GM18505 (cell line): ENCODE results near the gene MATK.

ENCODE experiments used
- ATAC-seq: cut with Tn5 transposase; IDR thresholded peaks from one replicate; pipeline ENCODE4 v1.9.1; 2021; ENCODE audit not compliant: unreplicated experiment
- POLR2A ChIP-seq: IDR thresholded peaks from 4 replicates; pipeline ENCODE4 v1.6.1; 2011; ENCODE audit warnings: borderline replicate concordance; ENCODE audit not compliant: insufficient read depth, insufficient read length; ENCODE audit errors: extremely low read depth

MATK gene, protein sequence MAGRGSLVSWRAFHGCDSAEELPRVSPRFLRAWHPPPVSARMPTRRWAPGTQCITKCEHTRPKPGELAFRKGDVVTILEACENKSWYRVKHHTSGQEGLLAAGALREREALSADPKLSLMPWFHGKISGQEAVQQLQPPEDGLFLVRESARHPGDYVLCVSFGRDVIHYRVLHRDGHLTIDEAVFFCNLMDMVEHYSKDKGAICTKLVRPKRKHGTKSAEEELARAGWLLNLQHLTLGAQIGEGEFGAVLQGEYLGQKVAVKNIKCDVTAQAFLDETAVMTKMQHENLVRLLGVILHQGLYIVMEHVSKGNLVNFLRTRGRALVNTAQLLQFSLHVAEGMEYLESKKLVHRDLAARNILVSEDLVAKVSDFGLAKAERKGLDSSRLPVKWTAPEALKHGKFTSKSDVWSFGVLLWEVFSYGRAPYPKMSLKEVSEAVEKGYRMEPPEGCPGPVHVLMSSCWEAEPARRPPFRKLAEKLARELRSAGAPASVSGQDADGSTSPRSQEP

DNA sequence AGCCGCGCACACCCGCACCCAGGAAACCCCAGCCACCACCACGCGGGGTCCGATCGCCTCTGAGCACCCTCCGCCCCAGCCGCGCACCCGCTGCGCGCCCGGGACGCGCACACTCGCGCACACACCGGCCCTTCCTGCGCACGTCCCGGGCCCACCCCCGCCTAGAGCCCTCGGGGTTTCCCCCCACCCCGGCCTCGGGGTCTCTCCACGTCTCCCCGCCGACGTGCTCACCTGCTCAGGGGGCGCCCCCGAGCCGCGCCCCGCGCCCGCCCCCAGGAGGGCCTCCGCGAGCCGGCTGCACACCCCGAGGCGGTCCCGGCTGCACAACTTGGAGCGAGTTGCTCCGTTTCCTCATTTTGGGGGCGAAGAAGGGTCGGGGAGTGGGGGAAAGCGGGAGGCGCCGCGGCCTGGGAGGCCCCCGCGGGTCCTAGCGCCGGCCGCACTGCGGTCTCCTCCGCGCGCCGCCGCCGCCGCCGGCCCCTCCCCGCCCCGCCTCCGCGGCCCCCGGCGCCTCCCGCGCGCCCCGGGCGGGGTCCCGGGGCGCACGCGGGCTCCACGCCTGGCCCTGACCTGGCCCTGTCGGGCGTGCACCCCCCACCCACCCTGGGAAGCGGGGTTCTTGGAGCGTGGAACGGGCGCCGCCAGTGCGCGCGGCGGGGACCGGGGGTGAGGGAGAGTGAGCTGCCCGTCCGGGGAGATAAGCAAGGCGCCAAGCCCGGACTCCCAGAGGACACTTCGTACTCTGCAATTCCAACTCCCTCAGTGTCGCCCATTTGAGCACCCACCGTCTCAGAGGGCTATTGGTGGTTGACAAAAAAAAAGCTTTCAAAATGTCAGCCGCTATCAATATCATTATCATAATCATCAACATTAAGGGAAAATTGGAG lies at the start of gene MATK:
Gene MATK, minus strand, starts transcription at position 444 of the 887 bp plus-strand sequence. CDS start 1,246 bp downstream, outside the sequence.
- ATAC-seq: no peak
- no peak for TF ChIP-seq POLR2A

DNA sequence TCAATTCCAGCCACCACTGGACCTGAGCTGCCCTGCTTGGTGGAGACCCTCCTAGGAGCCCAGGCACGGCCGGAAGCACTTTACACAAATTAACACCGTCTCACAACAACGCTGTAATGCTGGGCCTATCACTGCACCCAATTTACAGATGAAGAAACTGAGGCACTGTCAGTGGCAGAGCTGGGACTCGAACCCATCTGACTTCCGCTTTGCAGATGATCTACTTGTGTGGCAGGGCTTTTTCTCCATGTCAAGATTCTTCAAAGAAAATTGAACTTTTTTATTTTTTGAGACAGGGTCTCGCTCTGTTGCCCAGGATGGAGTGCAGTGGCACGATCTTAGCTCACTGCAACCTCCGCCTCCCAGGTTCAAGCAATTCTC lies 48.9 kb upstream of the MATK start:
- ATAC-seq: no peak
- TF ChIP-seq POLR2A: no peak

DNA sequence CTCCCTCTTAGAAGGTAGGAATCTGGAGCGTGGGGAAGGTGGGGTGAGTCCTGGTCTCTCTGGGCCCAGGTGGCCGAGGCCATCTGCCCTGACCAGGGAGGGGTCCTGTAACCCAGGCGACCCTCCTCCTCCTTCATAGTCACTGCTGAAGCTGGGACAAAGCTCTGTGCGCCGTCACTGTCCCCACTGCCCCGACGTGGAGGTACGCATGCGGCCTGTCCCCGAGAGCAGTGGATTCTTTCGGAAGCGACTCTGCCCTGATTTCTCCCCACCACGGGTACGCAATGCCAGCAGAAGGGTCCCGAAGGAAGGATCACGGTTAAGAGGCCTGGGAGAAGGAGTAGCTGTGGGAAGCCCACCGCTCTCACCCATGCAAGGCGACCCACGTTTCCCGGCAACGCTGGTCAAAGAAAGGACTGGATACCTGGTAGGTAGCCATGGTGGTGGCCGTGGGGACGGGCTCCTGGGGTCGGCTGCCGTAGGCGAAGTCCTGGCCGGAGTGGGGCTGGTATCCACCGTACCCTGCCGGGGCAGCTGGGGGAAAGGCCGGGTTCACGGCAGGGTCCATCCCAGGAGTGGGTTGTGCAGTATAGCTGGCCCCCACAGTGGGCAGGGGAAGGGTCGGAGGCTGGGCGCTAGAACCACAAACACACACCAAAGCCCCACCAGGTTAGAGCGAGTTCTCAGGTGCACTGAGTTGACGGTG lies 48.3 kb upstream of the MATK start:
- ATAC-seq: no peak

DNA sequence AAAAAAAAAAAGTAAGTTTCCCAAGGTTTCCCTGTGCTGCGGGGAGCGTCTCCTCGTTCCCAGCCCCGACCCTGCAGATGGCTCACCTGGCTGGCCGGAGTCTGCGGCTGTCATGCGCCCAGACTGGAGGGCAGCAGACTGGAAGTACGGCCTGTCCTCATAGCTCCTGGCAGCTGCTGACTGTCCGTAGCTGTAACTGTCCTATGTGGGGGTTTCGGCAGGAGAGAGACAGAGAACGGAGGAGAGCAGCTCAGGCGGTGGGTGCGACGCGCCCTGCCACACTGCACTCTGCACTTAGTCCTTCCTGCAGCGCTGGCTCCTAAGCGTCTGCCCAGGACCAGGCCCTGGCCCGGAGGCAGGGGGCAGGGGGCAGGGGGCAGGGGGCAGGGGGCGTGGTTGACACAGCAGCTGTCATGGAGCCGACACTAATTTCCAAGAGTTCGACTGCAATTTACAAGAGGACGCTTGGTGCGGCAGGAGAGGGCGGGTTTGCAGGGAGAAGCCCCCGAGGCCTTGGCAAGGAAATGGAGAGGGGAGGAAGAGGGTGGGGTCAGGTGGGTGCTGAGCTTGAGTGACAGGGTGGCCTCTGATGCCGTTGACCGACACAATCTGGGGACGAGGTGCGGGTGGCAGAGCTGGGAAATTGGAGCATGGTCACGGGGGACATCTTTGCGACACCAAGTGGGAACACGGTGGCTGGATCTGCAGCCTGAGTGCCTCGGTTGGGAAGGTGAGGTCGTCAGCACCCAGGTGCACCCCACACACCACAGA lies 47.6 kb upstream of the MATK start:
- no peak for ATAC-seq
- TF ChIP-seq POLR2A: no peak

More for the DNA sequence above, 48.3 kb upstream of the MATK start:
- TF ChIP-seq POLR2A: no peak

DNA sequence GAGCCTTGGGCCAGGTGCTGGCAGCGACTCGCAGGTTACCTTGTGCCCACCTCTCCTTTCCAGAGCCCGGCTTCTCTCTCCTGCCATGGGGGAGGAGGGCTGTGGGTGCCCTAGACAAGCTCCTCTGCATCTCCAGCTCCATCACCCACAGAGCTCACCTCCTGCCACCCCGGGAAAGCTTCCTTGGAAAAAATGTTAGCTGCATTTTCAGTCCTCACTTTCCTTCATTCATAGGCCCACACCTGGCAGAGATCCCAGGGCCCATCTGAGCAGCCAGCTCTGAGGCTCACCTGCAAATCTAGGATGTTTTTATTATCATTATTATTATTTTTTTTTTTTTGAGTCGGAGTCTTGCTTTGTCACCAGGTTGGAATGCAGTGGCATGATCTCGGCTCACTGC lies 45.8 kb upstream of the MATK start:
- no peak for TF ChIP-seq POLR2A
- ATAC-seq: no peak

DNA sequence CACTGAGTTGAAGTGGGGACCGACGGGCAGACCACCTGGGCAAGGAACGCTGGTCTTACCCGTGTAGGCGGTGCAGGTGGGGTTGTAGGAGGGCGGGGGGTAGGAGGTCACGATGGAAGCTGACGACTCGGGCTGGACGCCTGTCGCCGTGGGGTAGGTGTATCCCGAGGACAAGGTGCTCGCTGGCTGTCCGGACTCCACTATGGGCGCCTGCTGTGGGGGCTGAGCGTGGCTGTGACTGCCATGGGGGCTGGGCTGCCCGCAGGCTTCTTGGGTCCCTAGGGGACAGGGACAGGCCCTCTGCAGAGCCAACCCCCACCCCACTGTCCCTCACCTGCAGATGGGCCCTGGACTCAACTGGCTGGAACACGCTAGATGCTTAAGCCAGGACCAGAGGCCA lies 45.4 kb upstream of the MATK start:
- no peak for TF ChIP-seq POLR2A
- ATAC-seq: no peak

DNA sequence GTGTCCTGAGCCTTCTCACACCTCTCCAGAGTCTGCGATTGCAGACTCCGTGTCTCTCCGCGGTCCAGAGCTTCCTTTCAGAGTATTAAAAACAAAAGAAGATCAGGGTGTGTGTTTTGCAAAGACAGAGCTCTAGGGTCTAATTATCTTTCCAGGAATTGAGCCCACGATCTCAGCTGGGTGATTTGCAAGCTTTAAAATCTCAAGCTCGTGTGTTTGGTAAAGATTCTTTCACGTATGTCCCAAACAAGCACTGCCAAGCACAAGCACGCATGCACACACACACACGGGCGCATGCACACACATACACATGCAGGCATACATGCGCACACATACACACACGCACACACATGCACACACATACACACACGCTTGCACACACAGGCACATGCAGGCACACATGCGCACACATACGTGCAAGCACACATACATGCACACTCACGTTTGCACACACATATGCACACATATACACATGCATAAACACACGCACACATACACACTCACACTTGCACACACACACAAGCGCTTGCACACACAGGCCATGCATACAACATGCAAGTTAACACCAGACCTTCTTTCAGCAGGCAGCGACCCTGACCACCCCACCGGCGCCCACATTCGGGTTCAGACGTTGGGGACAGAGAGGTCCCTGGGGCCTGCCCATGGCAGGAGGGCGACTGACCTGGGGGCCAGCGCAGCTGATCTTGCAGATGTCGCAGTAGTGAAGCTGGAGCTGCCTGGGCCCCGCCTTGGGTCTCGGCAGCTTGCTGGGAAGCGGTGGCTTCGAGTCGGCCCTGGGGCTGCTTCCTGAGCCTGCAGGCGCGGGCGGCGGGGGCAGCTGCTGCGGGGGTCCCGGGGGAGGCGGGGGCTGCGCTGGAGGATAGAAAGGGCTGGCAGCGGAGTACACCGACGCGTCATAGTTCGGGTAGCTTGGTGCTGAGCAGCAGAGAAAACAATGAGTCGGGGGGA lies 44.7 kb upstream of the MATK start:
- ATAC-seq: no peak

DNA sequence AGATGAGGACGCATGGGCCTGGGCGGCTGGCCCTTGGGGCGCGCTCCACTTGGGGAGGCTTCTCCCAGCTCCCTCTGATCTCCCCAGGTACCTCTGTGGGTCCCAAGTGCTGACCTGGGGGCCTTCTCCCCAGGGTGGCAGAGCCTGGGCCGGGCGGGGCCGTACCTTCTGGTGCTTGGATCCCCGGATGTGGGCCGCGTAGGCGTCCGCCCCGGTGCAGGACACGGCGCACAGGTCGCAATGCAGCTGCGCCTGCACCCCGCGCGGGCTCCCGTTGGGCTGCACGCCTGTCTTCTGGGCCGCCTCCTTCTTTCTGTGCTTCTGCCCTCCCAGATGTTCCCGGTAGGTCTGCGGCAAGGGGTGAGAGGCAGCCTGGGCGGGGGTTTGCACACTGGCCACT lies 41.1 kb upstream of the MATK start:
- no peak for ATAC-seq
- no peak for TF ChIP-seq POLR2A

More for the DNA sequence above, 44.7 kb upstream of the MATK start:
- TF ChIP-seq POLR2A: no peak

DNA sequence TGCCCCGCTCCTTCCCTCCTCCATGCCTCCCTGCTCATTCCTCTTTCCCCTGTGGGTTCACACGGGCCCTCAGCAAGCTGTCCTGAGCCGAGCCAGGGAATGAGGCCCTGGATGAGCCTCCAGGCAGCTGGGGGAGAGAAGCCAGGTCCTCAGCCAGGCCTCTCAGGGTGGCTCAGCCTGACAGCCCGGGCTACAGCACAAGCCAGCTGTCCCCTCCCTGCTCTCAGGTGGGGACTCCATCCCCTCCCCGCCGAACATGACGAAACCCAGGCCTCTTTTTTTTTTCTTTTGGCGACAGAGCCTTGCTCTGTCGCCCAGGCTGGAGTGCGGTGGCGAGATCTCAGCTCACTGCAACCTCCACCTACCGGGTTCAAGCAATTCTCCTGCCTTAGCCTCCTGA lies 40.0 kb upstream of the MATK start:
- ATAC-seq: no peak
- TF ChIP-seq POLR2A: no peak

DNA sequence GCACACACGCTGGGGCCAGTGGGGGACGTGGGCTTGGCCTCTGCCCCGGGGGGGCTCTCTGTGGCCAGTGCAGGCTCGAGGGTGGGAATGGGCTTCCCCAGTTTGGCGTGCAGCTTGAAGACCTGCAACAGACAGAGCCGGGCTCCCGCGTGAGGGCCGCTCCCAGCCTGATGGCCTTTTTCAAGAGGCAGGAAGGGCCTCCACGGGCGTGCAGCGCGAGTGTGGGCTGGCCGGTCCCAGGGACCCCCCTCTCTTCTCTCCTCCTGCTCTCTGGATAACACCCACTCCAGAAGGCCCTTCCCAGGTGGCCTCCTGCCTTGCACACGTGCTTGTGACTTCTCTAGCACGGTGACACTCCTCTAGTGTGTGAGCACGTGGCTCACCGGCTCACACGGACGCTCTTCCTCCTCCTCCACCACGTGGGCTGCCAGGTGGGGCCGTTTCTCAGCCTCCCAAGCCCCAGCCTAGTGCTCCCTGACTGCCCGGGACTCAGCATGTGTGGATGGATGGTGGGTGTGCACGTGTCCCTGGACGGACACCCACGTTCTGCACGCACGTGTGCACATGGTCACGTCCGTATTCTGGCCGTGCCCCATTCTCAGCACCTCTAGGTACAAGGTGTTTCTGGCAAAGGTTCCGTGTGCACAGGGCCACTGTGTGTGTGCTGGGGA lies 39.2 kb upstream of the MATK start:
- ATAC-seq: no peak
- TF ChIP-seq POLR2A: no peak

DNA sequence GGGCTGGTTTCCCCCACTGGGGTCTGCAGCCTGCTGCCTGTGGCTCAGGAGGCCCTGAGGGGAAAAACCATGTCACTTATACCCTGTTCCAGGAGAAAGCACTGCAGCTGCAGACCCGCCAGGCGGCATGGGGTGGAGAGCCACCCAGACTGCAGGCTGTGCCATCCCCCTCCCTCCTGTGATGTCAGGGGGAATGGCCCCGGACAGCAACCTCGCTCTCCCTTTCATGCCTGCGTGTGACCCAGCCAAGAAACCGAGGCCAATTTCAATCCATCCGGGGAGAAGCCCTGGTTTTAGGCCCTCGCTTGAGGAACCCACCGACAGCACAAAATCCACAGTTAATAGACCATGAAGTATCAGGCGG lies 37.2 kb upstream of the MATK start:
- no peak for TF ChIP-seq POLR2A
- ATAC-seq: no peak
